Hepatocyte (in vitro differentiated cells): ENCODE measurements around the gene DYRK1B.

Experiments used
- CTCF ChIP-seq: fragments of 200-600 bp; sonication (generic); IDR thresholded peaks from 2 replicates; pipeline ENCODE4 v1.5.1; 2016; ENCODE audit warnings: antibody characterized with exemption, mild to moderate bottlenecking; ENCODE audit not compliant: poor library complexity
- EZH2 ChIP-seq: fragments of 200-600 bp; sonication (generic); IDR thresholded peaks from 2 replicates; pipeline ENCODE4 v1.6.1; 2016; ENCODE audit warnings: antibody characterized with exemption, mild to moderate bottlenecking, borderline replicate concordance
- EZH2phosphoT487 ChIP-seq: fragments of 200-600 bp; sonication (generic); IDR thresholded peaks from one replicate; pipeline ENCODE4 v1.6.1; 2018; ENCODE audit warnings: antibody characterized with exemption, mild to moderate bottlenecking, low read depth, moderate library complexity; ENCODE audit not compliant: unreplicated experiment, severe bottlenecking

GRCh38 chr19:39842693-39843435, 8.9 kb upstream of the DYRK1B start:
- TF ChIP-seq EZH2phosphoT487 (no peak), CTCF (no peak), EZH2 (no peak)
